Subcutaneous adipose tissue (tissue), 4 donors: ENCODE data around the gene LURAP1L. TPM values are rescaled to one million over a fixed set of nuclear protein-coding genes. Genes with fewer than 3 reads are reported as not detected.

Experiments used
- CTCF ChIP-seq: fragments of 450-650 bp; IDR thresholded peaks from one replicate; pipeline ENCODE4 v1.5.1; 2016; ENCODE audit warnings: low read depth, mild to moderate bottlenecking, control low read depth, antibody characterized with exemption, moderate library complexity
- total RNA-seq, 4 donors: library from RNA; depleted of rRNA; stranded (reverse); fragments of >200 nt; gene quantifications; one replicate each; pipeline ENCODE4 v1.1.0, GENCODE V29; 2016

LURAP1L gene
- total RNA-seq, 4 donors from 2014 or later = 12.6 to 22.0 (median 16.7) TPM

GRCh38 chr9:12785260-12785770 lies 10.5 kb downstream of the LURAP1L start:
- TF ChIP-seq CTCF = no peak

GRCh38 chr9:12785941-12786340 lies 11.1 kb downstream of the LURAP1L start:
- TF ChIP-seq CTCF = no peak

GRCh38 chr9:12790001-12790400 lies 15.2 kb downstream of the LURAP1L start:
- no peak for TF ChIP-seq CTCF

GRCh38 chr9:12790883-12791282 lies 16.1 kb downstream of the LURAP1L start:
- TF ChIP-seq CTCF = no peak

GRCh38 chr9:12794101-12794799 lies 19.4 kb downstream of the LURAP1L start:
- no peak for TF ChIP-seq CTCF

GRCh38 chr9:12796601-12797000 lies 21.8 kb downstream of the LURAP1L start:
- TF ChIP-seq CTCF = no peak

GRCh38 chr9:12797037-12797436 lies 22.2 kb downstream of the LURAP1L start:
- TF ChIP-seq CTCF = no peak
